Naive thymus-derived CD4-positive, alpha-beta T cell (primary cell): ENCODE results near the gene PLEKHA7. TPM values are rescaled to one million over a fixed set of nuclear protein-coding genes. Genes with fewer than 3 reads are reported as not detected.

ENCODE experiments used
- ATAC-seq: fragments of 150-1000 bp; cut with Tn5 transposase; 2 replicates; pipeline ENCODE4 v1.10.0; 2021; ENCODE audit warnings: mild to moderate bottlenecking, moderate library complexity
- CTCF ChIA-PET: fragments of 350-600 bp; sonication (Branson Sonifier 250); formaldehyde crosslinking; loops from one replicate; lab custom pipeline; 2021; ENCODE audit warnings: antibody characterized with exemption; lab: Charles Lee
- POLR2A ChIA-PET: fragments of 350-600 bp; sonication (Branson Sonifier 250); formaldehyde crosslinking; loops from one replicate; lab custom pipeline; 2021; ENCODE audit warnings: antibody characterized with exemption, inconsistent platforms; lab: Charles Lee
- DNase-seq, 9 donors: peaks; one replicate each; pipeline versions ENCODE4 v3.0.0 to v3.0.0-alpha.2; 2020 to 2022; ENCODE audit warnings: mixed read lengths in 1 of 9
- H3K27ac ChIP-seq: one replicate; pipeline ENCODE4 v1.7.0; 2013; ENCODE audit warnings: mild to moderate bottlenecking, low read depth, low read length, moderate library complexity
- H3K27me3 ChIP-seq, 2 donors: one replicate each; pipeline ENCODE4 v1.7.0; 2013; ENCODE audit warnings: low read length in 2 of 2, mild to moderate bottlenecking in 2 of 2, moderate library complexity in 2 of 2; ENCODE audit not compliant: control insufficient read depth in 2 of 2, insufficient read depth in 2 of 2
- H3K36me3 ChIP-seq, 3 experiments: 1 replicate in 2 of 3; 2 replicates in 1 of 3; pipeline ENCODE4 v1.7.0; 2013; ENCODE audit warnings: low read length in 3 of 3, mild to moderate bottlenecking in 3 of 3, moderate library complexity in 1 of 3; ENCODE audit not compliant: insufficient read depth in 3 of 3, control insufficient read depth in 2 of 3
- H3K4me1 ChIP-seq, 2 donors: one replicate each; pipeline ENCODE4 v1.7.0; 2013; ENCODE audit warnings: low read length in 2 of 2, mild to moderate bottlenecking in 2 of 2, moderate library complexity in 1 of 2; ENCODE audit not compliant: control insufficient read depth in 2 of 2, insufficient read depth in 2 of 2
- H3K4me3 ChIP-seq: 2 replicates; pipeline ENCODE4 v1.7.0; 2013; ENCODE audit warnings: mild to moderate bottlenecking, low read length
- H3K9me3 ChIP-seq, 3 experiments: 1 replicate in 2 of 3; 2 replicates in 1 of 3; pipeline ENCODE4 v1.7.0; 2013; ENCODE audit warnings: low read length in 3 of 3; ENCODE audit not compliant: control insufficient read depth in 2 of 3
- H3K27ac Mint-ChIP-seq, 9 donors: one replicate each; pipeline ENCODE4 v1.8.0; 2020 to 2022; ENCODE audit warnings: mixed read lengths in 9 of 9, mild to moderate bottlenecking in 8 of 9, moderate library complexity in 5 of 9, inconsistent platforms in 2 of 9
- H3K27me3 Mint-ChIP-seq, 5 donors: one replicate each; pipeline ENCODE4 v1.8.0; 2021 to 2022; ENCODE audit warnings: mixed read lengths in 5 of 5, mild to moderate bottlenecking in 1 of 5
- H3K36me3 Mint-ChIP-seq, 5 donors: one replicate each; pipeline ENCODE4 v1.8.0; 2020 to 2022; ENCODE audit warnings: mixed read lengths in 5 of 5, mild to moderate bottlenecking in 3 of 5, inconsistent platforms in 1 of 5
- H3K4me1 Mint-ChIP-seq, 7 donors: one replicate each; pipeline ENCODE4 v1.8.0; 2020 to 2022; ENCODE audit warnings: mixed read lengths in 7 of 7, mild to moderate bottlenecking in 3 of 7, inconsistent platforms in 1 of 7
- H3K4me3 Mint-ChIP-seq, 10 donors: one replicate each; pipeline ENCODE4 v1.8.0; 2020 to 2022; ENCODE audit warnings: mild to moderate bottlenecking in 10 of 10, mixed read lengths in 10 of 10, moderate library complexity in 6 of 10, inconsistent platforms in 2 of 10
- H3K9me3 Mint-ChIP-seq, 11 donors: one replicate each; pipeline ENCODE4 v1.8.0; 2020 to 2022; ENCODE audit warnings: mixed read lengths in 11 of 11, mild to moderate bottlenecking in 4 of 11, inconsistent platforms in 1 of 11, moderate library complexity in 1 of 11
- intact Hi-C, 2 donors: fragments of 100-400 bp; cut with micrococcal nuclease; formaldehyde crosslinking; loops; one replicate each; pipeline ENCODE4 v1.15.1; 2023
- polyA plus RNA-seq, 2 donors: library from polyadenylated mRNA; unstranded; fragments of 300-500 nt; fragmentation: Illumina TruSeq; gene quantifications; one replicate each; pipeline ENCODE4 v1.2.3, GENCODE V29; 2021
- total RNA-seq, 6 experiments: library from RNA in 5 of 6; stranded (reverse) in 5 of 6; gene quantifications; 1 replicate in 5 of 6; 2 replicates in 1 of 6; pipeline ENCODE4 v1.2.3 and lab custom pipeline; 2021 to 2026

The PLEKHA7 gene
- total and polyA plus RNA-seq, 7 experiments from 2014 or later = 0.84 to 4.8 (median 2.4) TPM

DNA sequence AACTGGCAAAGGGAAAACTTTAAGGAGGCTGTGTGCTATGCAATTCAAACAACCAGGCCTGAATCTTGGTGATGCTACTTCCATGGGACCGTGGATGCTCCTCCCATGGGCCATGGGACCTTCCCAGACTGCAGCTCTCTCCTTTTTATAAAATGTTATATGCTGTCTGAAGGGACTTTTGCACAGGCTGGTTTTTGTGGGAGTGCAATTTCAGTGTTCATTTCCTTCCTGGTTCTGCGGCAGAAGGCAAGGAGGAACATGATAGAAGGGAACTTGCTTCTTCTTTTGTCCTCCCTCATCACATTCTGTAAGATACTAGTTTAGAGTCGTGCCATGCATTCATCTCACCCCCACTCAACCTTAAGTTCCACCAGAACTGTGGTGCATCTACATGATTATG lies 206.9 kb downstream of the PLEKHA7 start:
- no peak for DNase-seq
- Histone ChIP-seq H3K36me3 (no peaks in the 10 kb centered on the region), H3K9me3 (no peaks in the 10 kb centered on the region), H3K27ac (no peak overlapping the region), H3K27me3 (no peaks in the 10 kb centered on the region), H3K4me3 (no peak overlapping the region), H3K4me1 (no peaks in the 10 kb centered on the region)
- intact Hi-C loops = no loop called here
- POLR2A ChIA-PET = no interaction called here
- Mint-ChIP-seq H3K27ac (no peak overlapping the region), H3K36me3 (no peaks in the 10 kb centered on the region), H3K4me1 (peaks cover 0 to 5% (median 0%) of the 10 kb centered on the region in 7 donors), H3K9me3 (no peaks in the 10 kb centered on the region), H3K27me3 (no peaks in the 10 kb centered on the region), H3K4me3 (peak overlapping the region in 1 of 10 donors; percentile 6)
- CTCF ChIA-PET = interaction anchor here (1.0 kb wide), 1 partner anchor 22 kb away, joined by 3 read pairs; no protein-coding TSS in a partner anchor
- ATAC-seq = peak; percentile 65

DNA sequence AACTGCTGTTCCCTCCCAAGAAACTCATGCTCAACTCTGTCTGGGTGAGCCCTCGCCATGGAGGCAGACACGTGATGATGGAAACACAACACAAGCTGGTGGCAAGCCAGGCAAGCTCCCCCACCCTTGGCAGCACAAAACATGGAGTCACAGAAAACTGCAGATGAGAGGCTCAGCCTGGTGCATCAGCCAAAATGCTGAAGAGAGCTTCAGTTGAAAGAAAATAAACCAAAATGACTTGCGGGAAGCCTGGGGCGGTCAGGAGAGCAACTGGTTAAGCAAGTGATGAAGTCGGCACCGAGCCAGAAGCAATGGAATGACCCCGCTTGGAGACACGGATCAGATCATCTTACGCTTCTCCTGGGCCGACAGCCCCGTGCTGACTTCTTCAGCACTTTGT lies 207.4 kb downstream of the PLEKHA7 start:
- Histone ChIP-seq H3K36me3 (no peaks in the 10 kb centered on the region), H3K4me3 (no peak overlapping the region), H3K9me3 (no peaks in the 10 kb centered on the region), H3K27me3 (no peaks in the 10 kb centered on the region), H3K27ac (no peak overlapping the region), H3K4me1 (no peaks in the 10 kb centered on the region)
- DNase-seq (no peak), ATAC-seq (no peak)
- no peaks in the 10 kb centered on the region for H3K36me3 Mint-ChIP-seq
- H3K27me3 Mint-ChIP-seq = no peaks in the 10 kb centered on the region
- H3K9me3 Mint-ChIP-seq = no peaks in the 10 kb centered on the region
- no peak overlapping the region for H3K27ac Mint-ChIP-seq
- H3K4me3 Mint-ChIP-seq = no peak overlapping the region
- intact Hi-C loops = no loop called here
- POLR2A ChIA-PET = no interaction called here
- H3K4me1 Mint-ChIP-seq = peaks cover 0 to 5% (median 0%) of the 10 kb centered on the region in 7 donors
- CTCF ChIA-PET = no interaction called here

DNA sequence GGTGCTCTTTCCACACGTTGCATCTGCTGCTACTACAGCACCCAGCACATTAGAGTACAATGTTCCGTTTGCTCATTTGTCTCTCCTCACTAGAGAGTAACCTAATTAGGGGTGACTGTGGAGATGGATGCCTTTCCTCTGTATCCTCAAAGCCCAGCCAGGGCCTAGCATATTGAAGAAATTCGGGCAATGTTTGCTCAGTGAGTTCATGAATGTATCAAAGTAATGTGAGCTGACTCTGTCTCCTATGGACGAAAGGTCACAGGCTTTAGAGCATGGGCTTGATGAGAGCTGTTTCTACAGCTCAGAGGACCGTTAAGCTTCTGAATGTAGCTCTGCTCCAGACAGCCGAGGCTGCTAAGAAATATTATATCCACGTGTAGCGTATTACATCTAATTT lies 208.3 kb downstream of the PLEKHA7 start:
- no peaks in the 10 kb centered on the region for H3K36me3 Mint-ChIP-seq
- no peaks in the 10 kb centered on the region for H3K9me3 Mint-ChIP-seq
- no peaks in the 10 kb centered on the region for H3K4me1 ChIP-seq
- H3K27ac ChIP-seq = no peak overlapping the region
- intact Hi-C loops = no loop called here
- peaks cover 0 to 7% (median 0%) of the 10 kb centered on the region in 7 donors for H3K4me1 Mint-ChIP-seq
- H3K4me3 ChIP-seq = no peak overlapping the region
- no peak overlapping the region for H3K27ac Mint-ChIP-seq
- no peaks in the 10 kb centered on the region for H3K36me3 ChIP-seq
- DNase-seq = no peak
- POLR2A ChIA-PET = no interaction called here
- no peak overlapping the region for H3K4me3 Mint-ChIP-seq
- ATAC-seq = no peak
- no peaks in the 10 kb centered on the region for H3K27me3 ChIP-seq
- no peaks in the 10 kb centered on the region for H3K9me3 ChIP-seq
- CTCF ChIA-PET = no interaction called here
- no peaks in the 10 kb centered on the region for H3K27me3 Mint-ChIP-seq

DNA sequence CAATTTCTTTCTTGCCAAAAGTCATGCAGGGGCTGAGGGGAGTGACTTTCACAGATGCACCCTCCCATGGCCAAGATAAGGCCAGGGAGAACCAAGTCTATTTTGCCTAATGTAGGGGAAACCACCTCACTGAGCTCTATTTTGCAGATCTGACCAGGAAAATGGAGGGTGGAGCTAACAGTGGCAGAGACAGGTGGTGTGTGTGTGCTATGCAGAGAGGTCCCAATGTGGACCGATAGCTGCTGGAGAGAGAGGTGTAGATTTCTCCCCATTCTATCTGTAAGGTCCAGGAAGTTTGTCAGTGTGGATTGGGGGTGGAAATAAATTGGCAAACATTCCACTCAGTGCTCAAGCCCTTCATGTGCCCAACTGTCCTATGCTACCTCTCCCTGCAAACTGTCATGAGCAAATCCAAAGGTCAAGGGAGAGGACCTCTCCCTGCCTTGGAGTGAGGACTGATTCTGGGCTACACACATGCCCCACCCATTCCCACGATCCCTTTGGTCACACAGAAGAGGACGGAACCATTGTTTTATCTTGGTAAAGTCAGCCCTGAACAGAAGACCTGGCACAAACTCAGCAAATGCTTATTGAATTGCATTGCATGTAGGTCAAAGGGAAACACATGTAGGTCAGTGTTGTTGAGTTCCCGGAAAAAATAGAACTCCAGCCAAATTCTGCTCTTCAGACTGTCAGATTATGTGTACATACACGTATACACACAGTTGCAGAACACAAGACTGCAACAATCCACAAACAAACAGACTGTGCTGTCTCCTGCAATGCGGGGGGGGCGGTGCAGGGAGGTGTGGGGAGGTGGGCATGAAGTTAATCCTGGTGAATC lies 209.9 kb downstream of the PLEKHA7 start:
- Mint-ChIP-seq H3K36me3 (no peaks in the 10 kb centered on the region), H3K4me1 (peaks cover 0 to 15% (median 0%) of the 10 kb centered on the region in 7 donors), H3K27ac (peak overlapping the region in 1 of 9 donors; percentile 36), H3K9me3 (no peaks in the 10 kb centered on the region), H3K4me3 (no peak overlapping the region), H3K27me3 (no peaks in the 10 kb centered on the region)
- H3K36me3 ChIP-seq = no peaks in the 10 kb centered on the region
- POLR2A ChIA-PET = no interaction called here
- H3K4me1 ChIP-seq = no peaks in the 10 kb centered on the region
- ATAC-seq (no peak), DNase-seq (no peak)
- CTCF ChIA-PET = interaction anchor here (1.1 kb wide), 1 partner anchor 16 kb away, joined by 3 read pairs; no protein-coding TSS in a partner anchor
- no peak overlapping the region for H3K27ac ChIP-seq
- no peaks in the 10 kb centered on the region for H3K27me3 ChIP-seq
- no peaks in the 10 kb centered on the region for H3K9me3 ChIP-seq
- H3K4me3 ChIP-seq = no peak overlapping the region
- intact Hi-C loops = no loop called here

GRCh38 chr11:16801288-16801980 lies 212.8 kb downstream of the PLEKHA7 start:
- DNase-seq (no peak), ATAC-seq (no peak)
- no peaks in the 10 kb centered on the region for H3K36me3 Mint-ChIP-seq
- peaks cover 0 to 17% (median 0%) of the 10 kb centered on the region in 7 donors for H3K4me1 Mint-ChIP-seq
- H3K27me3 ChIP-seq = no peaks in the 10 kb centered on the region
- H3K4me3 ChIP-seq = no peak overlapping the region
- ChIA-PET CTCF (interaction anchor here (0.9 to 1.1 kb wide), 2 partner anchors 16 to 19 kb away, joined by 3 to 5 read pairs; no protein-coding TSS in a partner anchor), POLR2A (no interaction called here)
- no peaks in the 10 kb centered on the region for H3K9me3 ChIP-seq
- no peaks in the 10 kb centered on the region for H3K27me3 Mint-ChIP-seq
- intact Hi-C loops = no loop called here
- H3K27ac Mint-ChIP-seq = no peak overlapping the region
- no peaks in the 10 kb centered on the region for H3K4me1 ChIP-seq
- no peaks in the 10 kb centered on the region for H3K36me3 ChIP-seq
- H3K9me3 Mint-ChIP-seq = no peaks in the 10 kb centered on the region
- H3K4me3 Mint-ChIP-seq = no peak overlapping the region
- H3K27ac ChIP-seq = no peak overlapping the region

- H3K9me3 Mint-ChIP-seq = no peaks in the 10 kb centered on the region
- Histone ChIP-seq H3K36me3 (no peaks in the 10 kb centered on the region), H3K4me1 (no peaks in the 10 kb centered on the region), H3K4me3 (no peak overlapping the region), H3K27ac (no peak overlapping the region), H3K9me3 (no peaks in the 10 kb centered on the region), H3K27me3 (no peaks in the 10 kb centered on the region)
- intact Hi-C loops = no loop called here
- H3K27ac Mint-ChIP-seq = no peak overlapping the region
- H3K27me3 Mint-ChIP-seq = no peaks in the 10 kb centered on the region
- CTCF ChIA-PET = no interaction called here
- no peaks in the 10 kb centered on the region for H3K36me3 Mint-ChIP-seq
- no peak for ATAC-seq
- POLR2A ChIA-PET = no interaction called here
- peaks cover 0 to 17% (median 0%) of the 10 kb centered on the region in 7 donors for H3K4me1 Mint-ChIP-seq
- no peak overlapping the region for H3K4me3 Mint-ChIP-seq
- no peak for DNase-seq
These were observed 213.8 kb downstream of the PLEKHA7 start for GRCh38 chr11:16800382-16800781.
